GM18868 (cell line): ENCODE results near the gene SMIM35.

Source experiments
- ATAC-seq: cut with Tn5 transposase; IDR thresholded peaks from one replicate; pipeline ENCODE4 v1.9.1; 2021; ENCODE audit warnings: mild to moderate bottlenecking, moderate library complexity; ENCODE audit not compliant: unreplicated experiment

SMIM35 gene

GRCh38 chr11:118007040-118007439, 79.7 kb downstream of the SMIM35 start:
- ATAC-seq: no peak

- ATAC-seq: no peak
Measured at GRCh38 chr11:118006153-118006534, 80.6 kb downstream of the SMIM35 start.

GRCh38 chr11:118005224-118006152, 81.3 kb downstream of the SMIM35 start:
- ATAC-seq: no peak

- ATAC-seq: no peak
Measured at GRCh38 chr11:118004543-118005223, 82.1 kb downstream of the SMIM35 start.

GRCh38 chr11:118003456-118003855, 83.3 kb downstream of the SMIM35 start:
- no peak for ATAC-seq

GRCh38 chr11:118002541-118003423, 84.0 kb downstream of the SMIM35 start:
- no peak for ATAC-seq

- no peak for ATAC-seq
Measured at GRCh38 chr11:118002010-118002540, 84.7 kb downstream of the SMIM35 start.

- no peak for ATAC-seq
Measured at GRCh38 chr11:118001494-118001971, 85.2 kb downstream of the SMIM35 start.

GRCh38 chr11:118000850-118001228, 85.9 kb downstream of the SMIM35 start:
- no peak for ATAC-seq

- no peak for ATAC-seq
Measured at GRCh38 chr11:118000067-118000849, 86.5 kb downstream of the SMIM35 start.

GRCh38 chr11:117999354-117999993, 87.3 kb downstream of the SMIM35 start:
- no peak for ATAC-seq

- no peak for ATAC-seq
Measured at GRCh38 chr11:117998664-117999353, 88.0 kb downstream of the SMIM35 start.

- ATAC-seq: peak; percentile 81
Measured at GRCh38 chr11:117997823-117998579, 88.8 kb downstream of the SMIM35 start.

GRCh38 chr11:117997406-117997805, 89.4 kb downstream of the SMIM35 start:
- no peak for ATAC-seq

GRCh38 chr11:117996058-117996457, 90.7 kb downstream of the SMIM35 start:
- no peak for ATAC-seq

GRCh38 chr11:117995472-117995871, 91.3 kb downstream of the SMIM35 start:
- ATAC-seq: no peak

GRCh38 chr11:117993988-117994745, 92.6 kb downstream of the SMIM35 start:
- no peak for ATAC-seq
